AG09319 (cell line): ENCODE data around the gene VNN1.
A peak's percentile ranks its signal among the peaks of the same experiment; 100 is the strongest.

Source experiments
- DNase-seq: peaks from one replicate; pipeline ENCODE4 v3.0.0-alpha.2; 2010; ENCODE audit warnings: low read depth; ENCODE audit errors: extremely low read depth
- CTCF ChIP-seq: IDR thresholded peaks from 2 replicates; pipeline ENCODE4 v1.5.1; 2011; ENCODE audit warnings: low read depth, mild to moderate bottlenecking, inconsistent platforms, low read length, moderate library complexity

VNN1 gene

DNA sequence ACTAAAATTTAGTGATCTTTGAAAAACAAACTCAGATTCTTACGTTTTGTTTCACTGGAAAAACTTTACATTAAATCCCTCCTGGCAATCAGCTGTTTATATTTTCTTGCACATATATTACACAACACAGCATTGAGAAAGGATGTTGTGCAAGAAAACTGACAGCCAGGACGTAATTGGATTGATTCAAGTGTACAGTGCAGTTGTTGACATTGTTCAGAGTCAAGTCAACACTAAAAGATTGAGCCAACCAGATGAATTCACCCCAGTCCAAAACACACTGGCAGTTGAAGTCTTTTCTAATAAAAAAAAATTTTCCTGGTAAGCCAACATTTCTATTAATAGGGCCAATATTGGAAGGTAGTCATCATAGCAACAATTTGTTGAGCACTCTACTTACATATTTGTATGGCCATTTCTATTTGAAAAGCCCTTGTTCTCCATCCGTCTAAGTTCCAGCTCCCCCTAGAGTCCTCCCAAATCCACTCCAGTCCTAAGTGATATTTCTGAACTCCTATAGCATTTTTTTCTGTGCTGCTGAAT lies 20.9 kb upstream of the VNN1 start:
- peak; percentile 58 for TF ChIP-seq CTCF
- peak; percentile 65 for DNase-seq

- DNase-seq, result no peak
- no peak for TF ChIP-seq CTCF
Measured at GRCh38 chr6:132733814-132734213, 20.0 kb upstream of the VNN1 start.

DNA sequence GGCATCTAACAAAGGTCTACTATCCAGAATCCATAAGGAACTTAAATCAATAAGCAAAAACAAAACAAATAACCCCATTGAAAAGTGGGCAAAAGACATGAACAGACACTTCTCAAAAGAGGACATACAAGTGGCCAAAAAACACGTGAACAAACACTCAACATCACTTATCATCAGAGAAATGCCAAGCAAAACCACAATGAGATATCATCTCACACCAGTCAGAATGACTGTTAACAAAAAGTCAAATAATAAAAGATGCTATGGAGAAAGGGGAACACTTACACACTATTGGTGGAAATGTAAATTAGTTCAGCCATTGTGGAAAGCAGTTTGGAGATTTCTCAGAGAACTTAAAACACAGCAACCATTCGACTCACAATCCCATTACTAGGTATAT lies 19.4 kb upstream of the VNN1 start:
- no peak for DNase-seq
- TF ChIP-seq CTCF, result no peak

DNA sequence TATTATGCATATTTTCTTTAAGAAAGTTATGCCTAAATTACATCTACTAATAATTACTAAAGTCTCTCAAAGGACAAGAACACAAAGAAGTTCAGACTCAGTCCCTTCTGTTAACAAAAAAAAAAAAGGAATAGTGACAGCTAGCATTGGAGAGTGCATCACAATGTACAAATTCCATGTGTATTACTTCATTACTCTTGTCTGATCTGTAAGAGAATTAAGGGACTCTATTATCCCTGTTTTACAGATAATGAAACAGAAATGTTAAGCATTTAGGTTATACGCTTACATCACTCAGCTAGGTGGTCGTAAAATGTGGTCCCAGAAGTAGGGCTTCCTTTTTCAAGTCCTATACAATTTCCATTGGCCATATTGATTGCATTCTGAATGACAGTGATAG lies 17.2 kb upstream of the VNN1 start:
- no peak for TF ChIP-seq CTCF

DNA sequence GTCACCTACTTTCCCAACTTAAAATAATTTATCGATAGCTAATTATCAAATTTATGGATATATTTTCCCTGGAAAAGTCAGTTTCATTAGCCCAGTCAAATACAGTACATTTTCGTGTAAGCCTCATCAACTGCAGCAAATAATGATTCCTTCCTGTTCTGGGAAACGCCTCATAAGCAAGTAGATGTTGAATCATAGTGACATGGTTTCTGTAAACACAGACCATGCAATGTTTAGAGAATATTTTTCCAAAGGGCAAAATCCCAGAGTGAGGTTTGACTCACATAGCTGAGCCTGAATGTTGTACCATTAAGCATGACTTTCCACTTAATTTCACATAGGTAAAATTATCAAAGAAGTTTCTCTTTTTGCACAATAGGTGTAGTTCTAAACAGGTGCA lies 16.7 kb upstream of the VNN1 start:
- DNase-seq, result peak; percentile 60
- TF ChIP-seq CTCF, result no peak

More for the DNA sequence above, 17.2 kb upstream of the VNN1 start:
- DNase-seq, result no peak

DNA sequence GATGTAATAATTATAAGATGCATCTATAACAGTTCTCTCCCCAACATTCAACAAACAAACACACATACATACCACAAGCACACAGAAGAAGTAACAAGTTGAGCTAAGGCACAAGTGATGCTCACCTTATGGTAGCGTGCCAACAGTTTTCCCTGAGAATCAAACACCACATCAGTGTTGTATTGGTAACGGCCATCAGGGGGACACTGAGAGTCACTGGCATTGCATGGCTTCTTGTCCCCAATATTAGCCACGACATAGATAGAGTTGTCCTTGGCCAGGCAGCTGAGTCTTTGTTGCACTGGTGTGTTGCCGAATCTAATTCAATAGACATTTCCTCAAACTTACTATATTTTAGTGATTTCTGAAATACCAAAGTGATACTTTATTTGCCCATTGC lies 14.8 kb upstream of the VNN1 start:
- no peak for DNase-seq
- TF ChIP-seq CTCF, result no peak

GRCh38 chr6:132726608-132726975 lies 12.7 kb upstream of the VNN1 start:
- no peak for DNase-seq
- TF ChIP-seq CTCF, result no peak
